ENCODE measurements around the gene SELPLG. TPM values are rescaled to one million over a fixed set of nuclear protein-coding genes. Genes with fewer than 3 reads are reported as not detected.

Gene SELPLG
- total RNA-seq, 1 donor from 2014 or later, result not detected

DNA sequence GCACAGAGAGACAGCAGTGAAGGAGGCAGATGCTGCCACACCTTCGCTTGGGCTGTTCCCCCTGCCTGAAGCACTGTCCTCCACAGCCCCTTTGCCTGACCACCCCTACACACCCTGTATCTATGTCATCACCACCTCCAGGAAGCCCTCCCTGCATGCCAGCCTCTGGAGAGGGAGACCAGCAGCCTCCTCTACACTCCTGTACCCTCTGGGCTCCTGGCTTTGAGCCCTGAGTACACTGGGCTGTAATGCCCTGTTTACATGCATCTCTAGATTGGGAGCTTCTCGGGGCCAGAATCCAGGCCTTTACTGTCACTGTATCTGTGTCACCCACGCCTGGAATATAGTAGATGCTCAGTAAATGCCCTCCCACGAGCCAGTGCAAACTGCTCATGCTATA lies 30.0 kb downstream of the SELPLG start:
- Histone ChIP-seq H3K36me3 (no peaks in the 10 kb centered on the region), H3K9me3 (ENCODE audit: low read depth) (no peaks in the 10 kb centered on the region), H3K79me2 (ENCODE audit: low read depth) (no peaks in the 10 kb centered on the region), H3K4me1 (no peaks in the 10 kb centered on the region), H2AFZ (replicated peaks) (no peak overlapping the region), H3K27me3 (no peaks in the 10 kb centered on the region), H3K4me3 (no peak overlapping the region), H3F3A (ENCODE audit: low read depth) (peaks cover 26% of the 10 kb centered on the region), H4K20me1 (ENCODE audit: low read depth) (no peaks in the 10 kb centered on the region), H3K4me2 (no peak overlapping the region), H3K9ac (no peak overlapping the region), H3K27ac (no peak overlapping the region)
- Mint-ChIP-seq H3K4me3 (no peak overlapping the region), H3K4me1 (peaks cover 17% of the 10 kb centered on the region), H3K36me3 (no peaks in the 10 kb centered on the region), H3K27me3 (ENCODE audit: insufficient read depth, low read depth) (peaks cover 30% of the 10 kb centered on the region), H3K27ac (no peak overlapping the region), H3K9me3 (no peaks in the 10 kb centered on the region)
- no peak for DNase-seq (ENCODE audit: low spot score)
- TF ChIP-seq, protein P1, sequence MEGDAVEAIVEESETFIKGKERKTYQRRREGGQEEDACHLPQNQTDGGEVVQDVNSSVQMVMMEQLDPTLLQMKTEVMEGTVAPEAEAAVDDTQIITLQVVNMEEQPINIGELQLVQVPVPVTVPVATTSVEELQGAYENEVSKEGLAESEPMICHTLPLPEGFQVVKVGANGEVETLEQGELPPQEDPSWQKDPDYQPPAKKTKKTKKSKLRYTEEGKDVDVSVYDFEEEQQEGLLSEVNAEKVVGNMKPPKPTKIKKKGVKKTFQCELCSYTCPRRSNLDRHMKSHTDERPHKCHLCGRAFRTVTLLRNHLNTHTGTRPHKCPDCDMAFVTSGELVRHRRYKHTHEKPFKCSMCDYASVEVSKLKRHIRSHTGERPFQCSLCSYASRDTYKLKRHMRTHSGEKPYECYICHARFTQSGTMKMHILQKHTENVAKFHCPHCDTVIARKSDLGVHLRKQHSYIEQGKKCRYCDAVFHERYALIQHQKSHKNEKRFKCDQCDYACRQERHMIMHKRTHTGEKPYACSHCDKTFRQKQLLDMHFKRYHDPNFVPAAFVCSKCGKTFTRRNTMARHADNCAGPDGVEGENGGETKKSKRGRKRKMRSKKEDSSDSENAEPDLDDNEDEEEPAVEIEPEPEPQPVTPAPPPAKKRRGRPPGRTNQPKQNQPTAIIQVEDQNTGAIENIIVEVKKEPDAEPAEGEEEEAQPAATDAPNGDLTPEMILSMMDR (IDR thresholded peaks at IDR 0.05), result no peak
- TF ChIP-seq EZH2 (IDR thresholded peaks at IDR 0.05) (no peak), EZH2phosphoT487 (IDR thresholded peaks at IDR 0.05) (no peak)

DNA sequence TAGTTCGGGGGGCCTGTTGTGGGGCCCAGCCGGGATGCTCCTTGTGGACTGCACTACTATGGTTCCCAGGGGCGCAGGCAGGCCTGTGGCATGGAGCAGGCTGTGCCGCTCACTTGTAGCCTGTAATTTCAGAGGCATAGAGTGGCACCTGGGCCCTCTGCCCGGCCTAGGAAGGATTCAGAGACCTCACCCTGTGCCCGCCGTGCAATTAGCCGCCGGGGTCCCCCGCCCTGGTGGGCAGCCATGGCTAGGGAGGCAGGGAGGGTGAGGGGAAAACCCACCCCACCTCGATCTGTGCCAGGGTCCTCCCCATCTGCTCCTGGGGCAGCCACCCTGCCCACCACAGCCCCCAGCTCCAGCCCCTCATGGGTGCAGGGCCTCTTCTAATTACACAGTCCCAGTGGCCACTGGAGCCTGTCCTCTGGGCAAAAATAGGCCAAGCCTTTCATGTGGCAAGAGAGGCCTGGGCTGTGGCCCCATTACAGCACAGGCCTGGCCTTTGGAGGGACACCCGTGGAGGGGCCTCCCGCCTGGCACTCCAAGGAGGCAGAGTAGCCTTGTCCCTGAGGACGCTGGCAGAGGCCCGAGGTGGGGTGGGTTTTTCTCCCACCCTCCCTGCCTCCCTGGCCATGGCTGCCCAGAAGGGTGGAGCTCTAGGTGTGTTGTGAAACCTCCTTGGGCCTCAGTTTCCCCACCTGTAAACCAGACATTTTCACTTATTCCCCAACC lies 30.6 kb downstream of the SELPLG start:
- Mint-ChIP-seq H3K9me3 (no peaks in the 10 kb centered on the region), H3K27ac (no peak overlapping the region), H3K27me3 (ENCODE audit: insufficient read depth, low read depth) (peaks cover 33% of the 10 kb centered on the region), H3K36me3 (no peaks in the 10 kb centered on the region), H3K4me3 (no peak overlapping the region), H3K4me1 (peaks cover 17% of the 10 kb centered on the region)
- Histone ChIP-seq H3K4me1 (peaks cover 2% of the 10 kb centered on the region), H2AFZ (replicated peaks) (no peak overlapping the region), H3K9ac (no peak overlapping the region), H3K4me2 (no peak overlapping the region), H4K20me1 (ENCODE audit: low read depth) (no peaks in the 10 kb centered on the region), H3K36me3 (no peaks in the 10 kb centered on the region), H3F3A (ENCODE audit: low read depth) (peaks cover 28% of the 10 kb centered on the region), H3K4me3 (no peak overlapping the region), H3K9me3 (ENCODE audit: low read depth) (no peaks in the 10 kb centered on the region), H3K79me2 (ENCODE audit: low read depth) (no peaks in the 10 kb centered on the region), H3K27me3 (no peaks in the 10 kb centered on the region), H3K27ac (no peak overlapping the region)
- DNase-seq (ENCODE audit: low spot score), result no peak
- TF ChIP-seq EZH2 (IDR thresholded peaks at IDR 0.05) (no peak), EZH2phosphoT487 (IDR thresholded peaks at IDR 0.05) (no peak)
- TF ChIP-seq, protein P1 (IDR thresholded peaks at IDR 0.05), result no peak

DNA sequence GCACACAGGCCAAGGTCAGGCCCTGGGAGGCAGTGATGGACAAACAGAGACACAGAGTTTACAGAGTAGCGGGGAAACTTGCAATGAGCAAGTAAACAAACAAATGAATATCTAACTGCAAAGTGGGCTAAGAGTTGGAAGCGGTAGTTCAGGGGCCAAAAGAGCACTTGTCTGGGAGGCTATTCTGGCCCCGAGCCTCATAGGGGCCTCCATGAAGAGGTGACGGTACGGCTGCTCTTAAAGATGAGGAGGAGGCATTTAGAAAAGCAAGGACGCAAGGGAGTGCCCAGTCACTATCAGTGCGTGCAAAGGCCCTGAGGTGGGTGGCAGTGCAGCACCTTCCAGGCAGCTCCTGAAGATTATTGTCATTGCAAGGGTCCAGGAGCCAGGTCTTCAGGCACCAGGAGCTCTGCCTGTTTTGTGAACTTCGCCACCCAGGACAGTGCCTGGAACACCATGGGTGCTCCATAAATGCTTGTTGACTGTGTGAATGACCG lies 31.4 kb downstream of the SELPLG start:
- H3K9ac ChIP-seq, result no peak overlapping the region
- H4K20me1 ChIP-seq (ENCODE audit: low read depth), result no peaks in the 10 kb centered on the region
- H3K27ac ChIP-seq, result no peak overlapping the region
- no peak for DNase-seq (ENCODE audit: low spot score)
- peaks cover 20% of the 10 kb centered on the region for H3K4me1 Mint-ChIP-seq
- H3K9me3 ChIP-seq (ENCODE audit: low read depth), result no peaks in the 10 kb centered on the region
- no peak overlapping the region for H3K4me3 ChIP-seq
- no peak overlapping the region for H2AFZ ChIP-seq (replicated peaks)
- no peak overlapping the region for H3K4me3 Mint-ChIP-seq
- no peaks in the 10 kb centered on the region for H3K79me2 ChIP-seq (ENCODE audit: low read depth)
- TF ChIP-seq EZH2phosphoT487 (IDR thresholded peaks at IDR 0.05) (no peak), EZH2 (IDR thresholded peaks at IDR 0.05) (no peak)
- TF ChIP-seq, protein P1 (IDR thresholded peaks at IDR 0.05), result no peak
- no peak overlapping the region for H3K4me2 ChIP-seq
- peaks cover 36% of the 10 kb centered on the region for H3K27me3 Mint-ChIP-seq (ENCODE audit: insufficient read depth, low read depth)
- H3K36me3 ChIP-seq, result no peaks in the 10 kb centered on the region
- H3F3A ChIP-seq (ENCODE audit: low read depth), result peaks cover 28% of the 10 kb centered on the region
- no peaks in the 10 kb centered on the region for H3K27me3 ChIP-seq
- no peaks in the 10 kb centered on the region for H3K9me3 Mint-ChIP-seq
- no peak overlapping the region for H3K27ac Mint-ChIP-seq
- no peaks in the 10 kb centered on the region for H3K36me3 Mint-ChIP-seq
- H3K4me1 ChIP-seq, result peaks cover 5% of the 10 kb centered on the region

Measured in neural progenitor cell (in vitro differentiated cells).